ENCODE measurements around the gene LONP2. TPM values are rescaled to one million over a fixed set of nuclear protein-coding genes. Genes with fewer than 3 reads are reported as not detected.
"Not testable (repeated sequence)": the region's sequence is repeated elsewhere in the genome, so short reads cannot be mapped to it uniquely, and the experiment has no call there.

LONP2 gene
- total RNA-seq, 4 donors from 2014 or later = 50.8 to 80.9 (median 53.9) TPM

GRCh38 chr16:48300391-48300856 is 56.3 kb downstream of the LONP2 start:
- TF ChIP-seq CTCF (IDR thresholded peaks at IDR 0.05) = no peak
- DNase-seq (ENCODE audit: low spot score) (no peak), ATAC-seq (ENCODE audit: low FRiP score) (no peak)

- ATAC-seq (ENCODE audit: low FRiP score) = no peak
- DNase-seq (ENCODE audit: low spot score) = no peak
- no peak for TF ChIP-seq CTCF (IDR thresholded peaks at IDR 0.05)
Measured at GRCh38 chr16:48308535-48308934, 64.4 kb downstream of the LONP2 start.

GRCh38 chr16:48310908-48311641 is 67.0 kb downstream of the LONP2 start:
- DNase-seq (ENCODE audit: low spot score) (no peak), ATAC-seq (ENCODE audit: low FRiP score) (no peak)
- no peak for TF ChIP-seq CTCF (IDR thresholded peaks at IDR 0.05)

GRCh38 chr16:48313905-48314304 is 69.8 kb downstream of the LONP2 start:
- not testable (repeated sequence) for DNase-seq (ENCODE audit: low spot score); ATAC-seq (ENCODE audit: low FRiP score)

- no peak for ATAC-seq (ENCODE audit: low FRiP score)
- DNase-seq (ENCODE audit: low spot score) = no peak
- no peak for TF ChIP-seq CTCF (IDR thresholded peaks at IDR 0.05)
Measured at GRCh38 chr16:48317026-48317425, 72.9 kb downstream of the LONP2 start.

GRCh38 chr16:48317614-48318315 is 73.7 kb downstream of the LONP2 start:
- ATAC-seq (ENCODE audit: low FRiP score) = no peak
- TF ChIP-seq CTCF (IDR thresholded peaks at IDR 0.05) = no peak
- DNase-seq (ENCODE audit: low spot score) = no peak

- TF ChIP-seq CTCF (IDR thresholded peaks at IDR 0.05) = no peak
- ATAC-seq (ENCODE audit: low FRiP score) (no peak), DNase-seq (ENCODE audit: low spot score) (no peak)
Measured at GRCh38 chr16:48318630-48319029, 74.5 kb downstream of the LONP2 start.
